NB4 (cell line): ENCODE results near the gene SLC22A31.

ENCODE experiments used
- DNase-seq: peaks from one replicate; pipeline ENCODE4 v3.0.0; 2010; ENCODE audit warnings: low read depth
- H3K4me3 ChIP-seq: one replicate; pipeline ENCODE4 v1.5.1; 2011; ENCODE audit warnings: mild to moderate bottlenecking, low read depth, low read length, moderate library complexity
- MYC ChIP-seq: IDR thresholded peaks from 2 replicates; pipeline ENCODE4 v1.6.1; 2011; ENCODE audit warnings: low read depth, low read length
- POLR2A ChIP-seq: IDR thresholded peaks from 2 replicates; pipeline ENCODE4 v1.6.1; 2011; ENCODE audit warnings: mild to moderate bottlenecking; ENCODE audit not compliant: insufficient read length; ENCODE audit errors: extremely low read depth
- TF ChIP-seq, protein P1 (sequence below): IDR thresholded peaks from 2 replicates; pipeline ENCODE4 v1.6.1; 2011; ENCODE audit warnings: low read depth, low read length
- TF ChIP-seq, protein P2 (sequence below): IDR thresholded peaks from one replicate; pipeline ENCODE4 v1.5.1; 2012; ENCODE audit warnings: low read depth, low read length

Gene SLC22A31

DNA sequence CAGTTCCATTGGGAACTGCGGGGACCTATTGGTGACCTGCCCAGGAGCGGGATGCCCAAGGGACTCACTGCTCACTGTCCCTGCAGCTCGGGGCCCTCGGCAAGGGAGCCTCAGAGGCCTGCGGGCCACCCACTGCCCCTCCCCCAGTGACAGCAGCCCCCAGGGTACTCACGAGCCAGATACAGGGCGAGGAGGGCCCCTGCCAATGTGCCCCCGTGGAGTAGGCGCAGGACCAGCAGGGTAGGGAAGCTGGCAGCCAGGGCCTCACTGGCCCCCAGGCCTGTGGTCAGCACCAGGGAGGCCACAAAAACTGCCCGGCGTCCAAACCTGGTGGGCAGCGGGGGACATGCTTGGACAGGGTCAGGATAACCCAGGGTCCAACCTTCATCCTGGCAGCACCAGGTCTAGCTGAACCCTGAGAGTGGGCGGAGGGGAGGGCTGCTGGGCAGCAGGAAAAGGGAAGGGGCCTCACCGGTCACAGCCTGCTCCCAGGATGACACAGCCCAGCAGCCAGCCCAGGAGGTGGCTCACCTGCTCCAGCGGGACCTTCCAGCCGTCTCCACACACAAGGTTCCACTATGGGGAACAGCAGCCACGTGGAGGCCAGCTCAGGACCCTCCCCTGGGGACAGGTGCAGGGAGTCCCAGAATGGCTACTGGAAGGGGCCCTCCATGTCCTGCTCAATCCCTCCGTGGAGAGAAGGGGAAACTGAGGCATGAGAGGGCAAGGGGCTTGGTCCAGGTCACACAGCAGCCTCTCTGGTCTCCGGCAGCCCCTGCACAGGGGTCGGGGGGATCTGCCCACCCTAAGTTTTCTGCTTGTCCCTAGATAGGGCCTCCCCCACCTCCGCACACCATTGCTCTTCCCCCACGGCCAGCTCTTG is 855 bp downstream of the SLC22A31 start:
- DNase-seq, result no peak
- H3K4me3 ChIP-seq, result peak overlapping the region; percentile 76
- TF ChIP-seq, protein P1, sequence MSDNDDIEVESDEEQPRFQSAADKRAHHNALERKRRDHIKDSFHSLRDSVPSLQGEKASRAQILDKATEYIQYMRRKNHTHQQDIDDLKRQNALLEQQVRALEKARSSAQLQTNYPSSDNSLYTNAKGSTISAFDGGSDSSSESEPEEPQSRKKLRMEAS, result no peak
- TF ChIP-seq MYC, result no peak
- TF ChIP-seq POLR2A, result no peak
- TF ChIP-seq, protein P2, sequence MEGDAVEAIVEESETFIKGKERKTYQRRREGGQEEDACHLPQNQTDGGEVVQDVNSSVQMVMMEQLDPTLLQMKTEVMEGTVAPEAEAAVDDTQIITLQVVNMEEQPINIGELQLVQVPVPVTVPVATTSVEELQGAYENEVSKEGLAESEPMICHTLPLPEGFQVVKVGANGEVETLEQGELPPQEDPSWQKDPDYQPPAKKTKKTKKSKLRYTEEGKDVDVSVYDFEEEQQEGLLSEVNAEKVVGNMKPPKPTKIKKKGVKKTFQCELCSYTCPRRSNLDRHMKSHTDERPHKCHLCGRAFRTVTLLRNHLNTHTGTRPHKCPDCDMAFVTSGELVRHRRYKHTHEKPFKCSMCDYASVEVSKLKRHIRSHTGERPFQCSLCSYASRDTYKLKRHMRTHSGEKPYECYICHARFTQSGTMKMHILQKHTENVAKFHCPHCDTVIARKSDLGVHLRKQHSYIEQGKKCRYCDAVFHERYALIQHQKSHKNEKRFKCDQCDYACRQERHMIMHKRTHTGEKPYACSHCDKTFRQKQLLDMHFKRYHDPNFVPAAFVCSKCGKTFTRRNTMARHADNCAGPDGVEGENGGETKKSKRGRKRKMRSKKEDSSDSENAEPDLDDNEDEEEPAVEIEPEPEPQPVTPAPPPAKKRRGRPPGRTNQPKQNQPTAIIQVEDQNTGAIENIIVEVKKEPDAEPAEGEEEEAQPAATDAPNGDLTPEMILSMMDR, result no peak

GRCh38 chr16:89198417-89199240 is 1.7 kb downstream of the SLC22A31 start:
- TF ChIP-seq, protein P2, result no peak
- TF ChIP-seq, protein P1, result no peak
- TF ChIP-seq POLR2A (no peak), MYC (no peak)
- no peak for DNase-seq
- no peak overlapping the region for H3K4me3 ChIP-seq

DNA sequence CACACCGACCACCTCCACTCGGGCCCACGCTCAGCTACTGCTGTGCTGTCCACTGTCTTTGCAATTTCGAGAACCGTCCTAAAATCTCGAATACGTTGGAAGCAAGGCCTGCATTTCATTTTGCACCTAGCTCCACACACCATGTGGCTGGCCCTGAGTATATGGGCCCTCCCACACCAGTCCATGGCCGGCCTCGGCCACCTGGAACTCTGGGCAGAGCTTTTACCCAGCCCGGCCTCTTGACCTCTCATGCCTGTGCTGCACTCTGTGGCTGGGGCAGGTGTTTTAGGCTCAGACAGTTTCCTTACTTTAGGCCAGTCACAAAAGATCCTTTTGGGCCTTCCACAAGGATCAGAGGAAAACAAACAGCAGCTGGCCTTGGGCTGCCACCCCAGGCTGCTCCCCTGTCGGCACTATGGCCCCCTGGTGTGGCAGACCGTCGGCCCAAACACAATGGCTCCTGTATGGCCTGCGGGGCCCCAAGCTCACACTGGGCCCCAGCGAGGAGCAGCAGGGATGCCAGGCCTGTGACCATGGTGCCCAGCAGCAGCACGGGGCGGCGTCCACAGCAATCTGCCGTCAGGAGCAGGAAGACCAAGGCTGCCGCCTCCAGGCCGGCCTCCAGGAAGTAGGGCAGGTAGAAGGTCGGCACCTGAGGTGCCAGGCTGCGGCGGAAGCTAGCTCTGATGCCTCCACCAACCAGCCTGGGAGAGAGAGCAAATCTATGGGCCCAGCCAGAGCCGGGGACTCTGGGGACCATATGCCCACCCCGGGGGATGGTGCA is 2.5 kb downstream of the SLC22A31 start:
- DNase-seq, result no peak
- no peak for TF ChIP-seq POLR2A
- TF ChIP-seq, protein P2, result no peak
- TF ChIP-seq, protein P1, result no peak
- no peak for TF ChIP-seq MYC
- H3K4me3 ChIP-seq, result no peak overlapping the region

DNA sequence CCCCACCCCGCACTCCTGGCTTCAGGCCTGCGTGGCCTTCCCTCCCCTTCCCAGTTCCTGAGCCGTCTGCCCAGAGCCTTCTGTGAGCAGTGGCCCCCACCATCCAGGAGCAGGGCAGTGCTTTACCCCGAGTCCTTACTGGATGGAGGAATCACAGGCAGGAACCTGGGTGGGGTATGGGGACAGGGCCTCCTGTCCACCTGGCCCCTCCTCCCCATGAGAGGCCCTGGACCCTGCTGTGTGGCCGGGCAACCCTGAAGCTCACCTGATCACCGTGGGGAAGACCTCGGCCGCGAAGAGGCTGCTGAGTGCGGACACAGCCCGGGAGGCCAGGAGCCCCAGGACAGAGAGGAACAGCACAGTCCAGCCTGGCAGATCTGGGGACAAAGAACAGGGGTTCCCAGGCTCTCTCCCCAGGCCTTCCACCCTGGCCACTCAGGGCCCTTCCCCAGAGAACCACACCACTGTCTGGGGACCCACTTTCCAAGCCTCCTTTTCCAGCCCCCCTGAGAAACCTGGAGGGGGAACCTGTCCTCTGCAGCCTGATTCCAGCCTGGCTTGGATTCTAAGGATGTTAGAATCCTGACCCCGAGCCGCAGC is 3.2 kb downstream of the SLC22A31 start:
- DNase-seq, result no peak
- TF ChIP-seq, protein P1, result no peak
- TF ChIP-seq, protein P2, result no peak
- no peak for TF ChIP-seq MYC
- TF ChIP-seq POLR2A, result no peak
- H3K4me3 ChIP-seq, result no peak overlapping the region
